Panc1 (cell line): ENCODE measurements around the gene CDH10.

ENCODE experiments used
- POLR2AphosphoS5 ChIP-seq: IDR thresholded peaks from 2 replicates; pipeline ENCODE4 v1.6.1; 2012; ENCODE audit warnings: mild to moderate bottlenecking, low read depth, low read length, moderate library complexity
- TF ChIP-seq, protein P1 (sequence below): fragments of 450-650 bp; IDR thresholded peaks from 2 replicates; pipeline ENCODE4 v1.5.1; 2017; ENCODE audit warnings: mild to moderate bottlenecking

DNA sequence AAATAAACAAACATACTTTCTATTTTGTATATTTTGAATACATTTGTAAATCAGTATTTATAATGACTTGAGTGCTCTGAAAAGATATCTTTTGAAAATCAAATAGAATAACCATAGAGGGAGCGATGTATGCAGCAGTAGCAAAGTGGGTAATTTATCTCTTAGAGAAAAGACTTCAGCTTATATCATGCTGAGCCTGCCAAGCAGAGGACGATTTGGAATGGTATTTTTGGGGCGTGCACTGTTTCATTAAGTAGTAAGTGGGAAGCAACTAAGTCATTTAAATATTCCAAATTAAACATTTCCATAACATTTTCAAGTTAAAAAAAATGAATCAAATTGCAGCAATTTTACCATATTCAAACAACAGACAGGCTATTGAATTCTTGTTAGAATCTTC is 147.6 kb downstream of the CDH10 start:
- TF ChIP-seq, protein P1, sequence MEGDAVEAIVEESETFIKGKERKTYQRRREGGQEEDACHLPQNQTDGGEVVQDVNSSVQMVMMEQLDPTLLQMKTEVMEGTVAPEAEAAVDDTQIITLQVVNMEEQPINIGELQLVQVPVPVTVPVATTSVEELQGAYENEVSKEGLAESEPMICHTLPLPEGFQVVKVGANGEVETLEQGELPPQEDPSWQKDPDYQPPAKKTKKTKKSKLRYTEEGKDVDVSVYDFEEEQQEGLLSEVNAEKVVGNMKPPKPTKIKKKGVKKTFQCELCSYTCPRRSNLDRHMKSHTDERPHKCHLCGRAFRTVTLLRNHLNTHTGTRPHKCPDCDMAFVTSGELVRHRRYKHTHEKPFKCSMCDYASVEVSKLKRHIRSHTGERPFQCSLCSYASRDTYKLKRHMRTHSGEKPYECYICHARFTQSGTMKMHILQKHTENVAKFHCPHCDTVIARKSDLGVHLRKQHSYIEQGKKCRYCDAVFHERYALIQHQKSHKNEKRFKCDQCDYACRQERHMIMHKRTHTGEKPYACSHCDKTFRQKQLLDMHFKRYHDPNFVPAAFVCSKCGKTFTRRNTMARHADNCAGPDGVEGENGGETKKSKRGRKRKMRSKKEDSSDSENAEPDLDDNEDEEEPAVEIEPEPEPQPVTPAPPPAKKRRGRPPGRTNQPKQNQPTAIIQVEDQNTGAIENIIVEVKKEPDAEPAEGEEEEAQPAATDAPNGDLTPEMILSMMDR = no peak
- no peak for TF ChIP-seq POLR2AphosphoS5
